MM.1S (cell line): ENCODE results near the gene BCL2A1.

Experiments
- DNase-seq: peaks from one replicate; pipeline ENCODE4 v3.0.0-alpha.2; 2015
- H2AFZ ChIP-seq: fragments of 300-600 bp; sonication (generic); 2 replicates; pipeline ENCODE4 v1.6.0; 2016; ENCODE audit warnings: antibody characterized with exemption, low read length
- H3F3A ChIP-seq: fragments of 300-600 bp; sonication (generic); 2 replicates; pipeline ENCODE4 v1.6.1; 2016; ENCODE audit warnings: mild to moderate bottlenecking, antibody characterized with exemption, low read length, moderate library complexity, mixed read lengths; ENCODE audit not compliant: insufficient read depth
- H3K27ac ChIP-seq: fragments of 300-600 bp; sonication (generic); 2 replicates; pipeline ENCODE4 v1.5.1; 2016; ENCODE audit warnings: mild to moderate bottlenecking, low read length
- H3K27me3 ChIP-seq: fragments of 300-600 bp; sonication (generic); replicated peaks from 2 replicates; pipeline ENCODE4 v1.6.0; 2016; ENCODE audit warnings: low read length; ENCODE audit not compliant: insufficient read depth
- H3K36me3 ChIP-seq: fragments of 300-600 bp; sonication (generic); replicated peaks from 2 replicates; pipeline ENCODE4 v1.6.1; 2016; ENCODE audit warnings: mild to moderate bottlenecking, low read length, mixed read lengths; ENCODE audit not compliant: insufficient read depth
- H3K4me1 ChIP-seq: fragments of 300-600 bp; sonication (generic); 2 replicates; pipeline ENCODE4 v1.6.1; 2016; ENCODE audit warnings: low read length, mixed read lengths
- H3K4me2 ChIP-seq: fragments of 300-600 bp; sonication (generic); 2 replicates; pipeline ENCODE4 v1.6.0; 2016; ENCODE audit warnings: low read depth, low read length
- H3K4me3 ChIP-seq: fragments of 300-600 bp; sonication (generic); 2 replicates; pipeline ENCODE4 v1.5.1; 2016; ENCODE audit warnings: low read length, mixed read lengths
- H3K79me2 ChIP-seq: fragments of 300-600 bp; sonication (generic); 2 replicates; pipeline ENCODE4 v1.6.1; 2016; ENCODE audit warnings: mixed run types, low read length, mixed read lengths
- H3K9ac ChIP-seq: fragments of 300-600 bp; sonication (generic); 2 replicates; pipeline ENCODE4 v1.6.1; 2016; ENCODE audit warnings: low read length, mixed read lengths
- H3K9me2 ChIP-seq: fragments of 300-600 bp; sonication (generic); replicated peaks from 2 replicates; pipeline ENCODE4 v1.6.1; 2016; ENCODE audit warnings: mild to moderate bottlenecking, low read length, mixed read lengths; ENCODE audit not compliant: insufficient read depth
- H3K9me3 ChIP-seq: fragments of 300-600 bp; sonication (generic); replicated peaks from 2 replicates; pipeline ENCODE4 v1.6.1; 2016; ENCODE audit warnings: mild to moderate bottlenecking, low read length, mixed read lengths; ENCODE audit not compliant: insufficient read depth
- H4K20me1 ChIP-seq: fragments of 300-600 bp; sonication (generic); 2 replicates; pipeline ENCODE4 v1.6.1; 2016; ENCODE audit warnings: mild to moderate bottlenecking, low read length, moderate library complexity, mixed read lengths; ENCODE audit not compliant: insufficient read depth
- EZH2 ChIP-seq: fragments of 300-600 bp; sonication (generic); optimal IDR thresholded peaks from 2 replicates; pipeline ENCODE3; 2017; ENCODE audit warnings: low read depth, mild to moderate bottlenecking, antibody characterized with exemption, low read length, mixed read lengths
- EZH2phosphoT487 ChIP-seq: fragments of 300-600 bp; sonication (generic); IDR thresholded peaks from 2 replicates; pipeline ENCODE4 v1.6.1; 2018; ENCODE audit warnings: antibody characterized with exemption, low read length
- TF ChIP-seq, protein P1 (sequence below): fragments of 300-600 bp; sonication (generic); IDR thresholded peaks from 2 replicates; pipeline ENCODE4 v1.5.1; 2016; ENCODE audit warnings: antibody characterized with exemption, low read length, mixed read lengths

Gene BCL2A1

DNA sequence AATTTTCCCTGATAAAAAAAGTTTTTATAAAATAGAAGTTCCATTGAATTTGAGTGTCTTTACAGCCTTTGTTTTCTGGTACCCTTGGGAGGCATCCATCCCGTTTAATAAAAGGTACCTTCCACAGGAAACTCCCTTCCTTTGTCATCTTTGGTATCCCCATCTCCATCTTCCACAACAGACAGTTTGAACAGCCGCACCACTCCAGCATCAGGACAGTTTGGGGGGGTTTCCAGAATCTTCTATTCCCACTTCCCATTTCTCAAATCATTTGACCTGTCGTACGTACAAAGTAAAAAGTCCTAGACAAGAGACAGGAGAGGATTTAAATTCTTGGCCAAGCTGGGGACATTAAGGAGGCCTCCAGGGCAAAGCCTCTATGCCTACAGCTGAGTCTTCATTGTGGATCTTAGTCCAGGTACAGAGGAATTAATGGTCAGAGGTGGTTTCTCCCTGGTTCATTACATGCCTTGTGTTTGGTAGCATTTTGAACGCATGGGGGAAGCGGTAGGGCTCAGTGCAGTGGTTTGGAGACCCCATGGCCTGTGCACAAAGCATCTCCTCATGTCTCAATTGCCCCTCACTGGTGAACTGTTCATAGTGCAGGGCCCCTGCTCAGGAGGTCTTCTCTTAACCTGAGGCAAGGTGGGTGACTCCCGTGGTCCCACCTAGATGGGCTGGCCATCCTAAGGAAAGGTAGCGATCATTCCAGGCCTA, 19.4 kb upstream of the BCL2A1 start:
- Histone ChIP-seq H3K9me3 (no peaks in the 10 kb centered on the region), H3K36me3 (no peaks in the 10 kb centered on the region), H3K4me3 (no peak overlapping the region), H3K79me2 (no peaks in the 10 kb centered on the region), H3K4me1 (no peaks in the 10 kb centered on the region), H3F3A (no peaks in the 10 kb centered on the region), H3K4me2 (no peak overlapping the region), H4K20me1 (no peaks in the 10 kb centered on the region), H3K9ac (no peak overlapping the region), H3K9me2 (no peaks in the 10 kb centered on the region), H3K27me3 (no peaks in the 10 kb centered on the region), H2AFZ (no peak overlapping the region), H3K27ac (no peak overlapping the region)
- no peak for TF ChIP-seq EZH2phosphoT487
- TF ChIP-seq, protein P1, sequence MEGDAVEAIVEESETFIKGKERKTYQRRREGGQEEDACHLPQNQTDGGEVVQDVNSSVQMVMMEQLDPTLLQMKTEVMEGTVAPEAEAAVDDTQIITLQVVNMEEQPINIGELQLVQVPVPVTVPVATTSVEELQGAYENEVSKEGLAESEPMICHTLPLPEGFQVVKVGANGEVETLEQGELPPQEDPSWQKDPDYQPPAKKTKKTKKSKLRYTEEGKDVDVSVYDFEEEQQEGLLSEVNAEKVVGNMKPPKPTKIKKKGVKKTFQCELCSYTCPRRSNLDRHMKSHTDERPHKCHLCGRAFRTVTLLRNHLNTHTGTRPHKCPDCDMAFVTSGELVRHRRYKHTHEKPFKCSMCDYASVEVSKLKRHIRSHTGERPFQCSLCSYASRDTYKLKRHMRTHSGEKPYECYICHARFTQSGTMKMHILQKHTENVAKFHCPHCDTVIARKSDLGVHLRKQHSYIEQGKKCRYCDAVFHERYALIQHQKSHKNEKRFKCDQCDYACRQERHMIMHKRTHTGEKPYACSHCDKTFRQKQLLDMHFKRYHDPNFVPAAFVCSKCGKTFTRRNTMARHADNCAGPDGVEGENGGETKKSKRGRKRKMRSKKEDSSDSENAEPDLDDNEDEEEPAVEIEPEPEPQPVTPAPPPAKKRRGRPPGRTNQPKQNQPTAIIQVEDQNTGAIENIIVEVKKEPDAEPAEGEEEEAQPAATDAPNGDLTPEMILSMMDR, result no peak
- no peak for TF ChIP-seq EZH2
- DNase-seq, result no peak

DNA sequence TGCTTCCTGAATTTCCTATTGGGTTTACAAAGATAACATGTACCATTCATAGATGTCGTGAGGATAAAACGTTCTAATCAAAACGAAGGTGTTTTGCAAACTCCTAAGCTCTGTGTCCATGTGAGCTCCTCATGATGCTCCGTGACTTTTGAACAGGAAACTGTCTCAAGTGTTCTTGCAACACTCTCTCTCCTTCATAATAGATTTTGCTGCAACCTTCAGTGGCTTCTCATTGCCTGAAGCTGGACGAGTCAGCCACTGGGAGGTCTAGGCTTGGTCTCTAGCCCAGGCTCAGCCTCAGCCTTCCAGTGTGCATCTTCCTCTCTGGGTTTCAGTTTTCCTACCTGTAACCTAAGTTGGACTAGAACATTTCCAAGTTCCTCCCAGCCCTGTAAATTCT, 18.7 kb upstream of the BCL2A1 start:
- no peaks in the 10 kb centered on the region for H4K20me1 ChIP-seq
- TF ChIP-seq EZH2, result no peak
- no peak for TF ChIP-seq EZH2phosphoT487
- TF ChIP-seq, protein P1, result no peak
- no peak overlapping the region for H2AFZ ChIP-seq
- no peak overlapping the region for H3K27ac ChIP-seq
- H3K9me3 ChIP-seq, result no peaks in the 10 kb centered on the region
- no peaks in the 10 kb centered on the region for H3K36me3 ChIP-seq
- H3K4me1 ChIP-seq, result no peaks in the 10 kb centered on the region
- DNase-seq, result no peak
- H3K9ac ChIP-seq, result no peak overlapping the region
- H3F3A ChIP-seq, result no peaks in the 10 kb centered on the region
- H3K27me3 ChIP-seq, result no peaks in the 10 kb centered on the region
- H3K9me2 ChIP-seq, result no peaks in the 10 kb centered on the region
- H3K4me2 ChIP-seq, result no peak overlapping the region
- no peaks in the 10 kb centered on the region for H3K79me2 ChIP-seq
- H3K4me3 ChIP-seq, result no peak overlapping the region

DNA sequence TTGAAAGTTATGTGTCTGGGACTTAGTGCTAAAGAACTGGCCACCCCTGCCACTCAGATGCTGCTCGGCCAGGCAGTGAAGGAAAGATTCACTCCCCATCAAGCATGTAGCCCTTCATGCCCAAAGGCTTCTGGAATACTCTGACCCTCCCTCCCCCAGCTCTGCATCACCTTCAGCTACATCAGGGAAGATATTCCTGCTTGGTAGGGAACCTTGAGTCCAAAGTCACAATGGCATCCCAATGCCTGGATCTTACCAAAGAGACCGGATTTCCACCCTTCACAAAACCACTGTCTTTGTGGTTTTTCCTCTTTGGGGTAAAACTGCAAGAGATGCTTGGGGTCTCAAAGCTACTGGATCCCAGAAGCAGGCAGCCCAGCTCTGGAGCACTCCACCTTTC, 18.2 kb upstream of the BCL2A1 start:
- no peak overlapping the region for H2AFZ ChIP-seq
- H3K4me1 ChIP-seq, result no peaks in the 10 kb centered on the region
- TF ChIP-seq EZH2, result no peak
- no peak for TF ChIP-seq EZH2phosphoT487
- no peaks in the 10 kb centered on the region for H3K9me2 ChIP-seq
- no peaks in the 10 kb centered on the region for H3K79me2 ChIP-seq
- H3K4me2 ChIP-seq, result no peak overlapping the region
- no peak overlapping the region for H3K4me3 ChIP-seq
- no peaks in the 10 kb centered on the region for H3K36me3 ChIP-seq
- no peaks in the 10 kb centered on the region for H3K27me3 ChIP-seq
- H3K9me3 ChIP-seq, result no peaks in the 10 kb centered on the region
- H4K20me1 ChIP-seq, result no peaks in the 10 kb centered on the region
- H3K9ac ChIP-seq, result no peak overlapping the region
- no peak for DNase-seq
- H3F3A ChIP-seq, result no peaks in the 10 kb centered on the region
- H3K27ac ChIP-seq, result no peak overlapping the region

DNA sequence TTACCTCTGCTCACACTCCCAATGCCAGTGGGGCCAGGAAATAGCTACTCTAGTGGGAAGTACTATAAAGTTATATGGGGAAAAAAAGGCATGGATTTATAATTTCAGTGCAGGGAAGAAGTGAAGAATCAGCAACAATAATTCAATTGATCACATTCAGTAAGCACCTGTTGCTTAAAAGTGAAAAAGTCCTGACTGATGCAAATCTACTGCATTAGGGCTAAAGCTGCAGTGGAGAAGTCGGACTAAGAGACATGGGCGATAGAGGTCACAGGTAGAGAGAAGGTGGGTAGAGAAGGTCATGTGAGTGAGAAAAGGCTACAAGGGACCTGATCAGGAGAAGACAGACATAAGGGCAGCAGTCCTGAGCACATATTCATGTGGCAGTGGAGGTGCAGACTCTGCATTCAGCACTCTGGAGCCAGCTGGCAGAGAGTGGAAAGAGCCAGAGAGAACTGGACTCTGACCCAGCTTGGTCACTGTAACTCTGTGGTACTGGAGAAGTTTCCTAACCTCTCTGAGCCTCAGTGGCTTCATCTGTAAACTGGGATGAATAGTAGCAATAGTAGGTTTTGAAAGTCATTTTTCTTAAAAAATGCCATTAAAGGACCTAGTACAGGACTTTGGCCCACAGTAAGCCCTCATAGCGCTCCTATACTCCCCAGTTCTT, 17.6 kb upstream of the BCL2A1 start:
- Histone ChIP-seq H3K4me2 (no peak overlapping the region), H4K20me1 (no peaks in the 10 kb centered on the region), H3K27me3 (no peaks in the 10 kb centered on the region), H3K9me3 (no peaks in the 10 kb centered on the region), H3K4me3 (no peak overlapping the region), H3K27ac (no peak overlapping the region), H3K36me3 (no peaks in the 10 kb centered on the region), H3F3A (no peaks in the 10 kb centered on the region), H3K79me2 (no peaks in the 10 kb centered on the region), H3K9me2 (no peaks in the 10 kb centered on the region), H3K9ac (no peak overlapping the region), H3K4me1 (no peaks in the 10 kb centered on the region), H2AFZ (no peak overlapping the region)
- DNase-seq, result no peak
- TF ChIP-seq EZH2 (no peak), EZH2phosphoT487 (no peak)
- TF ChIP-seq, protein P1, result no peak
